GM23338 (cell line): Measurements from ENCODE around the gene MRPL52.

Experiments
- CREB1 ChIP-seq: fragments of 250-450 bp; sonication (Bioruptor Pico); IDR thresholded peaks from 2 replicates; pipeline ENCODE4 v1.5.0; 2020; ENCODE audit warnings: low read depth, mild to moderate bottlenecking, moderate library complexity
- CTCF ChIP-seq, 2 experiments: fragments of 200-600 bp in 1 of 2; sonication (generic) in 1 of 2; conservative IDR thresholded peaks; 2 replicates each; pipeline versions ENCODE4 v1.5.1 to v1.6.1; 2016 to 2017; ENCODE audit warnings: antibody characterized with exemption in 2 of 2, low read depth in 2 of 2, mild to moderate bottlenecking in 2 of 2, moderate library complexity in 1 of 2
- ETS1 ChIP-seq: IDR thresholded peaks from 2 replicates; pipeline ENCODE4 v1.6.1; 2016; ENCODE audit warnings: antibody characterized with exemption
- EZH2 ChIP-seq: fragments of 200-600 bp; sonication (generic); IDR thresholded peaks from one replicate; pipeline ENCODE4 v1.8.0; 2017; ENCODE audit warnings: antibody characterized with exemption, mild to moderate bottlenecking, low read depth; ENCODE audit not compliant: unreplicated experiment
- EZH2phosphoT487 ChIP-seq: fragments of 200-600 bp; sonication (generic); IDR thresholded peaks from one replicate; pipeline ENCODE4 v1.8.1; 2018; ENCODE audit warnings: antibody characterized with exemption; ENCODE audit not compliant: unreplicated experiment
- JUNB ChIP-seq: IDR thresholded peaks from one replicate; pipeline ENCODE4 v1.6.1; 2016; ENCODE audit warnings: antibody characterized with exemption; ENCODE audit not compliant: unreplicated experiment
- NANOG ChIP-seq: IDR thresholded peaks from 2 replicates; pipeline ENCODE4 v1.6.1; 2016; ENCODE audit warnings: antibody characterized with exemption, borderline replicate concordance
- POLR2AphosphoS5 ChIP-seq: IDR thresholded peaks from 2 replicates; pipeline ENCODE4 v1.6.1; 2016; ENCODE audit warnings: antibody characterized with exemption, low read depth
- STAT1 ChIP-seq: IDR thresholded peaks from one replicate; pipeline ENCODE4 v1.6.1; 2016; ENCODE audit warnings: antibody characterized with exemption; ENCODE audit not compliant: unreplicated experiment
- TF ChIP-seq, protein P1 (sequence below): IDR thresholded peaks from one replicate; pipeline ENCODE4 v1.6.1; 2018; ENCODE audit warnings: antibody characterized with exemption; ENCODE audit not compliant: unreplicated experiment

DNA sequence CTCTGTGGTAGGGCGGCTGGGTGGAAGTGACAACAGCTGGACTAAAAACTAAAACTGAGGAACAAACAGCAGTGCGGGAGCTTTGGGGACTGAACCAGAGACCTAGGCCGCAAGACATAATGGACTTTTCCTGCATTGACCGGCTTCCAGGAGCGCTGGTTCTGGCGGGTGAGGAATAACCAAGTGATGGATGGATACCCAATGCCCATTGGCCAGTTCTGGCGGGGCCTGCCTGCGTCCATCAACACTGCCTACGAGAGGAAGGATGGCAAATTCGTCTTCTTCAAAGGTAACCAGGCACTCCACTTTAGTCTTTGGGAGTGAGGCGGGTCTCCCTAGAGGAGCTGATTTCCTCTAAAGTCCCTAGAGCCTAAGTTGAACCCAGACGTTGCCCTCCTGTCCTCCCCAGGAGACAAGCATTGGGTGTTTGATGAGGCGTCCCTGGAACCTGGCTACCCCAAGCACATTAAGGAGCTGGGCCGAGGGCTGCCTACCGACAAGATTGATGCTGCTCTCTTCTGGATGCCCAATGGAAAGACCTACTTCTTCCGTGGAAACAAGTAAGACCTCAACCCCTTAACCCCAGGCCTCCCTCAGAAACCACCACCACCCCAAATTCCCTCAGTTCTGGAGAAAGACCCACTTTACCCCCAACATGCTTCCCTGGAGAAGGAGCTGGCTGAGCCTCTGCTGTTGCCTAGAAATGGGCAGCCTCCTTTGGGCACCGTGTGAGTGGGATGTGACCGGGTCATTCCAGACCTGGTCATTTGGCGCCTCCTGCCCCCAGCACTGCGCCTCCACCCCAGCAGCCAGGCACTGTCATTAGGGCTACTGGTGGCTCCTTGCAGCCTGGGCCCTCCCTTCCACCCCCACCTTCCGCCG, 14.8 kb downstream of the MRPL52 start:
- TF ChIP-seq POLR2AphosphoS5 (no peak), CTCF (conservative IDR thresholded peaks at IDR 0.05; ENCODE audit: low read depth in 2 of 2) (no peak), EZH2 (no peak), EZH2phosphoT487 (no peak), ETS1 (no peak), JUNB (no peak), CREB1 (CRISPR knock-in tag) (no peak), STAT1 (no peak), NANOG (no peak)
- TF ChIP-seq, protein P1, sequence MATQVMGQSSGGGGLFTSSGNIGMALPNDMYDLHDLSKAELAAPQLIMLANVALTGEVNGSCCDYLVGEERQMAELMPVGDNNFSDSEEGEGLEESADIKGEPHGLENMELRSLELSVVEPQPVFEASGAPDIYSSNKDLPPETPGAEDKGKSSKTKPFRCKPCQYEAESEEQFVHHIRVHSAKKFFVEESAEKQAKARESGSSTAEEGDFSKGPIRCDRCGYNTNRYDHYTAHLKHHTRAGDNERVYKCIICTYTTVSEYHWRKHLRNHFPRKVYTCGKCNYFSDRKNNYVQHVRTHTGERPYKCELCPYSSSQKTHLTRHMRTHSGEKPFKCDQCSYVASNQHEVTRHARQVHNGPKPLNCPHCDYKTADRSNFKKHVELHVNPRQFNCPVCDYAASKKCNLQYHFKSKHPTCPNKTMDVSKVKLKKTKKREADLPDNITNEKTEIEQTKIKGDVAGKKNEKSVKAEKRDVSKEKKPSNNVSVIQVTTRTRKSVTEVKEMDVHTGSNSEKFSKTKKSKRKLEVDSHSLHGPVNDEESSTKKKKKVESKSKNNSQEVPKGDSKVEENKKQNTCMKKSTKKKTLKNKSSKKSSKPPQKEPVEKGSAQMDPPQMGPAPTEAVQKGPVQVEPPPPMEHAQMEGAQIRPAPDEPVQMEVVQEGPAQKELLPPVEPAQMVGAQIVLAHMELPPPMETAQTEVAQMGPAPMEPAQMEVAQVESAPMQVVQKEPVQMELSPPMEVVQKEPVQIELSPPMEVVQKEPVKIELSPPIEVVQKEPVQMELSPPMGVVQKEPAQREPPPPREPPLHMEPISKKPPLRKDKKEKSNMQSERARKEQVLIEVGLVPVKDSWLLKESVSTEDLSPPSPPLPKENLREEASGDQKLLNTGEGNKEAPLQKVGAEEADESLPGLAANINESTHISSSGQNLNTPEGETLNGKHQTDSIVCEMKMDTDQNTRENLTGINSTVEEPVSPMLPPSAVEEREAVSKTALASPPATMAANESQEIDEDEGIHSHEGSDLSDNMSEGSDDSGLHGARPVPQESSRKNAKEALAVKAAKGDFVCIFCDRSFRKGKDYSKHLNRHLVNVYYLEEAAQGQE, result no peak
